ENCODE data around the gene RFTN2. TPM values are rescaled to one million over a fixed set of nuclear protein-coding genes. Genes with fewer than 3 reads are reported as not detected.

Gene RFTN2
- total RNA-seq, 1 donor: 14.5 TPM

DNA sequence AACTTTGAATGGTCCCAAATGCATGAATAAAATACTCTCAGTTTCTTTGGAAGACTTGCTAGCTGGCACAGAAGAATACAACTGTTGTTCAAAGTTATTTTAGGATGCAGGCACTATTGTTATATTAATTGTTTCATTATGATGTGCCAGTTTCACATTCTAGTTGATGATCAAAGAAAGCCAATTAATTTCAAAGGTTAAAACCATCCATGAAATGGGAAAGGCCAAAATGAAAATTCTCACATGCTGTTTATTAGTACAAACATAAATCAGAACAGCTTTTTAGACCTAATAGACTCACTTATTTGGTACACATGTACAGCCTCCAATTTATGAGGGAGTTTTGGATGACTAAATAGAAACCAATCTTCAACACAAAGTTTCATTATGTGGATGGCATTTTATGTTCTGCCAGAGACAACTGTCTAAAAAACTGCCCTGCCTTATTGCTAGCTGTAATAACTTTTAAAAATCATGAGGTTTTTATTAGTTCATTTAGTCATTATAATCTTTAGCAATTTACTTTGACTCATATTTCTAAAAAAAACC, 42.2 kb downstream of the RFTN2 start:
- Histone ChIP-seq H3K9me3 (ENCODE audit: low read depth, low read length) (no peaks in the 10 kb centered on the region), H2AFZ (ENCODE audit: low read length) (no peak overlapping the region), H3K4me2 (ENCODE audit: insufficient read depth, low read length) (no peak overlapping the region), H3K4me3 (ENCODE audit: insufficient read depth, low read length) (no peak overlapping the region), H3K4me1 (ENCODE audit: insufficient read depth, low read length) (peaks cover 6% of the 10 kb centered on the region), H3K27ac (ENCODE audit: low read depth, low read length) (no peak overlapping the region), H4K20me1 (ENCODE audit: insufficient read depth, low read length) (no peaks in the 10 kb centered on the region), H3K36me3 (ENCODE audit: insufficient read depth, low read length) (no peaks in the 10 kb centered on the region), H3K79me2 (ENCODE audit: insufficient read depth, low read length) (no peaks in the 10 kb centered on the region), H3K27me3 (ENCODE audit: insufficient read depth, low read length) (no peaks in the 10 kb centered on the region)
- TF ChIP-seq, protein P1, sequence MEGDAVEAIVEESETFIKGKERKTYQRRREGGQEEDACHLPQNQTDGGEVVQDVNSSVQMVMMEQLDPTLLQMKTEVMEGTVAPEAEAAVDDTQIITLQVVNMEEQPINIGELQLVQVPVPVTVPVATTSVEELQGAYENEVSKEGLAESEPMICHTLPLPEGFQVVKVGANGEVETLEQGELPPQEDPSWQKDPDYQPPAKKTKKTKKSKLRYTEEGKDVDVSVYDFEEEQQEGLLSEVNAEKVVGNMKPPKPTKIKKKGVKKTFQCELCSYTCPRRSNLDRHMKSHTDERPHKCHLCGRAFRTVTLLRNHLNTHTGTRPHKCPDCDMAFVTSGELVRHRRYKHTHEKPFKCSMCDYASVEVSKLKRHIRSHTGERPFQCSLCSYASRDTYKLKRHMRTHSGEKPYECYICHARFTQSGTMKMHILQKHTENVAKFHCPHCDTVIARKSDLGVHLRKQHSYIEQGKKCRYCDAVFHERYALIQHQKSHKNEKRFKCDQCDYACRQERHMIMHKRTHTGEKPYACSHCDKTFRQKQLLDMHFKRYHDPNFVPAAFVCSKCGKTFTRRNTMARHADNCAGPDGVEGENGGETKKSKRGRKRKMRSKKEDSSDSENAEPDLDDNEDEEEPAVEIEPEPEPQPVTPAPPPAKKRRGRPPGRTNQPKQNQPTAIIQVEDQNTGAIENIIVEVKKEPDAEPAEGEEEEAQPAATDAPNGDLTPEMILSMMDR (IDR thresholded peaks at IDR 0.05; ENCODE audit: extremely low read depth, low read depth, low read length): no peak
- no peak for DNase-seq (ENCODE audit: insufficient read length, low spot score, missing footprints)

DNA sequence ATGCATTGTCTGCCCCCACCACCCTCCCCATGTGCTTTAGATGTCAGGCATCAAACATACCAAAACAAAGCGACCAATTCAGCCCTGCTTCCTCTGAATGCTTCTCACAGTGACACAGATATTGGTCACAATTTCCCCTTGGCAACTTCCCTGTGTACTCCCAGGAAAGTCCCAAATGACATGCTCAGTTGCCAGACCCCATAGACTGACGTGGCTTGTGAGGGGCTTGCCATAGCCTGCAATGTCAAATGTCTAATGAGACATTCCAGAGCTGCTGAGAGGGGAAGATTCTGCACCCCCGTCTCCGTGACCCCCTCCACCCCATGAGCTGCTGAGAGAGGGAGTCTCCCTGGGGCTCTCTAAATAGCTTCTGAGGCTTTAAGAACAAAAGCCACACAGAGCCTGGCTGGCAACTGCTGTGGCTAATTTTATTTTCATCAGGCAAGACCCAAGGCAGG, 47.3 kb downstream of the RFTN2 start:
- H3K27ac ChIP-seq (ENCODE audit: low read depth, low read length): peak overlapping the region; percentile 65
- H3K4me1 ChIP-seq (ENCODE audit: insufficient read depth, low read length): peaks cover 12% of the 10 kb centered on the region
- no peaks in the 10 kb centered on the region for H3K79me2 ChIP-seq (ENCODE audit: insufficient read depth, low read length)
- no peaks in the 10 kb centered on the region for H3K36me3 ChIP-seq (ENCODE audit: insufficient read depth, low read length)
- peak overlapping the region; percentile 53 for H3K4me3 ChIP-seq (ENCODE audit: insufficient read depth, low read length)
- H3K9me3 ChIP-seq (ENCODE audit: low read depth, low read length): no peaks in the 10 kb centered on the region
- TF ChIP-seq, protein P1 (IDR thresholded peaks at IDR 0.05; ENCODE audit: extremely low read depth, low read depth, low read length): no peak
- H3K4me2 ChIP-seq (ENCODE audit: insufficient read depth, low read length): peak overlapping the region; percentile 78
- no peaks in the 10 kb centered on the region for H4K20me1 ChIP-seq (ENCODE audit: insufficient read depth, low read length)
- peak; percentile 67 for DNase-seq (ENCODE audit: insufficient read length, low spot score, missing footprints)
- H2AFZ ChIP-seq (ENCODE audit: low read length): peak overlapping the region; percentile 90
- H3K27me3 ChIP-seq (ENCODE audit: insufficient read depth, low read length): no peaks in the 10 kb centered on the region

DNA sequence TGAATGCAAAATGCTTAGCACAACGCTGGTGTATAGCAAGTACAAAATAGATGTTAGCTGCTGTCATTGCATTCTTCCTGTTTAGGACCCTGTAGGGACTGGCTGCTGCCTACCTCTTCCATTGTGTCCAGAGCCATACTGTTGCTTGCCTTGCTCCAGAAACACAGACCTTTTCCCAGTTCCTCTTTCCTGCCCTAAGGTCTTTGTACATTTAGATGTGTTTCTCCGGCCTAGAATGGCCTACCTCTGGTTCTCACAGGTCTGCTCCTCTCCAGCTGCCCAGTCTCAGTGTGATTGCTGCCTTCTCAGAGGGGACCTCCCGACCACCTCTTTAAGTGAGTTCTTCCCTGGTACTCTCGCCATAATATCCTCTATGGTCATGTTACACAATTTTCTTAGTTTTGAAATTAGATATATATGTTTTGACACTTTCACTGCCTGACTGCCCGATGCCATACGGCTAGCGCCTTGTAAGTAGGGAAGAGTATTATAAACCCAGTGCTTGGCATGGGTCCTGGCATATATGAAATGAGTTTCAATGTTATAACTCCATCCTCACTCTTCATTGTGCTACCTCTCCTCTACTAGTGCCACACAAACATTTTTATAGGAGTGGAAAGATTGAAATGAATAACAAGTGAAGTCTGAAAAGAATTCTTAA, 48.3 kb downstream of the RFTN2 start:
- no peaks in the 10 kb centered on the region for H4K20me1 ChIP-seq (ENCODE audit: insufficient read depth, low read length)
- no peaks in the 10 kb centered on the region for H3K27me3 ChIP-seq (ENCODE audit: insufficient read depth, low read length)
- no peak for DNase-seq (ENCODE audit: insufficient read length, low spot score, missing footprints)
- no peak overlapping the region for H3K27ac ChIP-seq (ENCODE audit: low read depth, low read length)
- TF ChIP-seq, protein P1 (IDR thresholded peaks at IDR 0.05; ENCODE audit: extremely low read depth, low read depth, low read length): no peak
- no peaks in the 10 kb centered on the region for H3K36me3 ChIP-seq (ENCODE audit: insufficient read depth, low read length)
- no peak overlapping the region for H3K4me3 ChIP-seq (ENCODE audit: insufficient read depth, low read length)
- no peak overlapping the region for H3K4me2 ChIP-seq (ENCODE audit: insufficient read depth, low read length)
- H3K4me1 ChIP-seq (ENCODE audit: insufficient read depth, low read length): peaks cover 12% of the 10 kb centered on the region
- peak overlapping the region; percentile 11 for H2AFZ ChIP-seq (ENCODE audit: low read length)
- no peaks in the 10 kb centered on the region for H3K79me2 ChIP-seq (ENCODE audit: insufficient read depth, low read length)
- H3K9me3 ChIP-seq (ENCODE audit: low read depth, low read length): no peaks in the 10 kb centered on the region

DNA sequence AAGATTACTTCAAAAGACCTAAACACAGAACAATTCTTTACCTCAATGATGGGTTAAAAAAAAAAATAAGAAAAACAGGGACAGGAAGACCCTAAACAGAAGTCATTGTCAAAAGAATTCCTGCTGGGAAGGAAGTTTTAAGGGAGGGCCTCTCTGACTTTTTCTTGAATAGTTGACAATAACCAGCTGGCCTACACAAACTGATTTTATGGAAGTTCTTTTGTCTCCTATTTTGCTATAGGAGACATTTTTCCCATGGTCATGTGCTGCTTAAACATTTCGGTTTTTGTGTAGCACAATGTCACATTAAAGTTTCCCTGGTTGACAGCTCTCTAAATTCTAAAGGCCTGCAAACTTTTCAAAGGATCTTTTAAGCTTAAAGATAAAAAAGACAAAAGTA, 55.3 kb downstream of the RFTN2 start:
- no peak for DNase-seq (ENCODE audit: insufficient read length, low spot score, missing footprints)
- TF ChIP-seq, protein P1 (IDR thresholded peaks at IDR 0.05; ENCODE audit: extremely low read depth, low read depth, low read length): no peak
- Histone ChIP-seq H3K79me2 (ENCODE audit: insufficient read depth, low read length) (no peaks in the 10 kb centered on the region), H3K27ac (ENCODE audit: low read depth, low read length) (no peak overlapping the region), H2AFZ (ENCODE audit: low read length) (no peak overlapping the region), H3K27me3 (ENCODE audit: insufficient read depth, low read length) (no peaks in the 10 kb centered on the region), H4K20me1 (ENCODE audit: insufficient read depth, low read length) (no peaks in the 10 kb centered on the region), H3K4me2 (ENCODE audit: insufficient read depth, low read length) (no peak overlapping the region), H3K4me1 (ENCODE audit: insufficient read depth, low read length) (no peaks in the 10 kb centered on the region), H3K36me3 (ENCODE audit: insufficient read depth, low read length) (no peaks in the 10 kb centered on the region), H3K9me3 (ENCODE audit: low read depth, low read length) (no peaks in the 10 kb centered on the region), H3K4me3 (ENCODE audit: insufficient read depth, low read length) (no peak overlapping the region)

Data from osteoblast (primary cell).